CD4-positive, alpha-beta memory T cell (primary cell): Measurements from ENCODE around the gene MYLK. TPM values are rescaled to one million over a fixed set of nuclear protein-coding genes. Genes with fewer than 3 reads are reported as not detected.

ENCODE experiments used
- CTCF ChIA-PET: fragments of 350-600 bp; sonication (Branson Sonifier 250); formaldehyde crosslinking; loops from one replicate; lab custom pipeline; 2021; ENCODE audit warnings: inconsistent platforms; ENCODE audit not compliant: partially characterized antibody; lab: Charles Lee
- POLR2A ChIA-PET: fragments of 350-600 bp; sonication (Branson Sonifier 250); formaldehyde crosslinking; loops from one replicate; lab custom pipeline; 2021; ENCODE audit not compliant: partially characterized antibody; lab: Charles Lee
- DNase-seq, 5 donors: peaks; one replicate each; pipeline versions ENCODE4 v3.0.0 to v3.0.0-alpha.2; 2020 to 2022; ENCODE audit warnings: mixed read lengths in 1 of 5
- H3K27ac ChIP-seq: one replicate; pipeline ENCODE4 v1.7.0; 2013; ENCODE audit warnings: low read depth, low read length
- H3K27me3 ChIP-seq: 2 replicates; pipeline ENCODE4 v1.7.0; 2013; ENCODE audit warnings: mild to moderate bottlenecking, low read length, moderate library complexity; ENCODE audit not compliant: insufficient read depth
- H3K36me3 ChIP-seq: 2 replicates; pipeline ENCODE4 v1.7.0; 2013; ENCODE audit warnings: mild to moderate bottlenecking, low read length, moderate library complexity; ENCODE audit not compliant: insufficient read depth
- H3K4me1 ChIP-seq: 2 replicates; pipeline ENCODE4 v1.7.0; 2013; ENCODE audit warnings: mild to moderate bottlenecking, low read length, moderate library complexity; ENCODE audit not compliant: insufficient read depth
- H3K4me3 ChIP-seq, 2 donors: one replicate each; pipeline ENCODE4 v1.7.0; 2013; ENCODE audit warnings: low read length in 2 of 2, mild to moderate bottlenecking in 1 of 2
- H3K9me3 ChIP-seq, 2 donors: one replicate each; pipeline ENCODE4 v1.7.0; 2013; ENCODE audit warnings: low read length in 2 of 2, control low read depth in 1 of 2; ENCODE audit not compliant: control insufficient read depth in 1 of 2
- H3K27ac Mint-ChIP-seq, 7 donors: one replicate each; pipeline ENCODE4 v1.8.0; 2020 to 2021; ENCODE audit warnings: mixed read lengths in 7 of 7, mild to moderate bottlenecking in 6 of 7, inconsistent platforms in 3 of 7, moderate library complexity in 3 of 7
- H3K27me3 Mint-ChIP-seq, 2 donors: one replicate each; pipeline ENCODE4 v1.8.0; 2020 to 2021; ENCODE audit warnings: mixed read lengths in 2 of 2
- H3K36me3 Mint-ChIP-seq, 2 donors: one replicate each; pipeline ENCODE4 v1.8.0; 2020 to 2021; ENCODE audit warnings: mixed read lengths in 2 of 2, inconsistent platforms in 1 of 2, mild to moderate bottlenecking in 1 of 2
- H3K4me1 Mint-ChIP-seq, 4 donors: one replicate each; pipeline ENCODE4 v1.8.0; 2020 to 2021; ENCODE audit warnings: mixed read lengths in 4 of 4, mild to moderate bottlenecking in 1 of 4
- H3K4me3 Mint-ChIP-seq, 8 donors: one replicate each; pipeline ENCODE4 v1.8.0; 2020 to 2021; ENCODE audit warnings: mixed read lengths in 8 of 8, mild to moderate bottlenecking in 7 of 8, moderate library complexity in 6 of 8, inconsistent platforms in 3 of 8
- H3K9me3 Mint-ChIP-seq, 8 donors: one replicate each; pipeline ENCODE4 v1.8.0; 2020 to 2021; ENCODE audit warnings: mixed read lengths in 8 of 8, mild to moderate bottlenecking in 5 of 8, inconsistent platforms in 3 of 8, moderate library complexity in 1 of 8
- intact Hi-C: fragments of 100-400 bp; cut with micrococcal nuclease; formaldehyde crosslinking; loops from one replicate; pipeline ENCODE4 v1.15.1; 2023
- polyA plus RNA-seq, 2 donors: library from polyadenylated mRNA; unstranded; fragments of 300-500 nt; fragmentation: Illumina TruSeq; gene quantifications; one replicate each; pipeline ENCODE4 v1.2.3, GENCODE V29; 2021
- total RNA-seq, 2 experiments: library from RNA; stranded (reverse); gene quantifications; one replicate each; pipeline ENCODE4 v1.2.3, GENCODE V29; 2021

MYLK gene
- total and polyA plus RNA-seq, 4 experiments from 2014 or later: 0.18 TPM; not detected in 3

DNA sequence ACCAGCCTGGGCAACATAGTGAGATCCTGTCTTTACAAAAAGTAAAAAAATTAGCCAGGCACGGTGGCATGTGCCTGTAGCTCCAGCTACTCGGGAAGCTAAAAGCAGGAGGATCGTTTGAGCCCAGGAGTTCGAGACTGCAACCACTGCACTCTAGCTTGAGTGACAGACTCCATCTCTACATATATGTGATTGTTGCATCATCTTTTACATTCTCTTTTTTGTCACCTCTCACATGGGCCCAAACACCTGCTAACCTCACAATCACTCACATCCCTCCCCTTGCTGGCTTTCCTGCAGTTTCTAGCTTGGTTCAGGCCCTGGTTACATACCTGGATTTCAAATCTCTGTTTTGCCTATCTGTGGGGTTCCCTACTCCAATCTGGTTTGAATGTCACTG lies 19.4 kb downstream of the MYLK start:
- Mint-ChIP-seq H3K27ac (no peak overlapping the region), H3K27me3 (peaks cover 0 to 2% of the 10 kb centered on the region in 2 donors), H3K4me1 (no peaks in the 10 kb centered on the region), H3K9me3 (peaks cover 0 to 2% (median 0%) of the 10 kb centered on the region in 8 donors), H3K36me3 (no peaks in the 10 kb centered on the region), H3K4me3 (no peak overlapping the region)
- Histone ChIP-seq H3K36me3 (no peaks in the 10 kb centered on the region), H3K9me3 (no peaks in the 10 kb centered on the region), H3K27me3 (no peaks in the 10 kb centered on the region), H3K4me1 (no peaks in the 10 kb centered on the region), H3K4me3 (no peak overlapping the region), H3K27ac (no peak overlapping the region)
- intact Hi-C loops: no loop called here
- DNase-seq: no peak
- CTCF ChIA-PET: no interaction called here
- POLR2A ChIA-PET: no interaction called here

DNA sequence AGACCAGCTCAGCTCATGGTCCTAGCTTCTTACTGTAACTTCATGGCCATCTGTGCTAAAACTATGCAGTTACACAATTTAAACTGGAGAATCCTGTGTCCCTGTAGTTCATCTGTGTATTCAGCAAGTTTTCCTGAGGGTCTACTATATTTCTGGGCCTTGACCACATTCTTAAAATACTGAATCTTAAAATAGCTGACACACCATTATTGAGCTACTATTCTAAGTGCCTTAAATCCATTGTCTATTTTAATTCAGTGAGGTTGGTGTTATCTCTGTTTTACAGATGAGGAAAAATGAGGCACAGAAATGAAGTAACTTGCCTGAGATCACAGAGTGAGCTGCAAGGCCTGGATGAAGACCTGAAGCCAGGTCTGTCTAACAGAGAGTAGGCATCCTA lies 22.0 kb downstream of the MYLK start:
- H3K27me3 Mint-ChIP-seq: peaks cover 2 to 3% of the 10 kb centered on the region in 2 donors
- no peak overlapping the region for H3K4me3 Mint-ChIP-seq
- no peak overlapping the region for H3K27ac Mint-ChIP-seq
- CTCF ChIA-PET: no interaction called here
- Histone ChIP-seq H3K4me3 (no peak overlapping the region), H3K36me3 (no peaks in the 10 kb centered on the region), H3K27ac (no peak overlapping the region), H3K4me1 (no peaks in the 10 kb centered on the region), H3K9me3 (no peaks in the 10 kb centered on the region), H3K27me3 (no peaks in the 10 kb centered on the region)
- H3K36me3 Mint-ChIP-seq: no peaks in the 10 kb centered on the region
- H3K9me3 Mint-ChIP-seq: peaks cover 0 to 2% (median 0%) of the 10 kb centered on the region in 8 donors
- DNase-seq: no peak
- POLR2A ChIA-PET: no interaction called here
- H3K4me1 Mint-ChIP-seq: no peaks in the 10 kb centered on the region
- intact Hi-C loops: no loop called here

DNA sequence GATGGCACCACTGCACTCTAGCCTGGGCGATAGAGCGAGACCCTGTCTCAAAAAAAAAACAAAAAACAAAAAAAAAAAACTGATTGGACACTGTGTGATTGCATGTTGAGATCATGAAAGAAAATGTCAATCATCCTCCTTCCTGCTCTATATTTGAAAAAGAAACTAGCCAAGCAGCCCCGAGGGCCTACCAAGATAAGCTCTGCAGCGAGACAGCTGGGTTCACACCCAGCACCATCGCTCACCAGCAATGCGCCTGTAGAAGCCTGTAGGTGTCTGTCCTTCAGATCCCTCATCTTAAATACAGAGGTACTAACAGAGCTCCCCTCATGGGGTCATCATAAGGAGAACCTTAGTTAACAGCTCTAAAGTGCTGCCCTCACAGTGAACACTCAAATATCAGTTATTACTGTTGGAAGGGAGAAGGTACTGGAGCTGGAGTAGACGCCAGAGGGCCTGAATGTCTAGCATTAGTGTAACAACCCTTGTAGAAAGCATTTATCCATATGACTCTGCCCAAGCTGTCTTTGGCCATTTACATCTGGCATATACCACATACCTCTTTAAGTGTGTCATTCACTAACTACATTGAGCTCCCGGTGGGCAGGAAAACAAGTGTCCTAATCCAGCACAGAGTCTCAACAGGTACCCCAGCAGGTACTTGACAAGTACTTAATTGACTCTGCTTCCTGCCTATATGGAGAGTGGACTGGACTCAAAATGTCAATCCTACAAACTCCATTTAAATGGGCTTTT lies 22.9 kb downstream of the MYLK start:
- no peaks in the 10 kb centered on the region for H3K4me1 Mint-ChIP-seq

DNA sequence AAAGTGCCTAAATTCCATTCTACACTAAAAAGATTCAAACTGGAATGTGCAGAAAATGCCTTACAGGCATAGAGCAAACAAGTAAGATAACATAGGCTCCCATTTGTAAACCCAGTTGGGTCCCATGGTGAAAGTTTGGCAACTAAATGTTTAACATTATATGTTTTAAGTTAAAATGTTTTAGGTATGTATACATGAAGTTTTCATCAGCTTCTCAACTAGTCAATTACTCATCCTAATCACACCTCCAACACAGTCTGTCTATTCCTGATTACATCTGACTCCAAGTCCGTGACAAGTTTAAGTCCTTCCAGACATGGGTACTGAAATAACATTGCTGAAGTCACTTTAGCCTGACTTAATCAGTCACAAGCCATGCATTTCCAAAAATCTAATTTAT lies 25.0 kb downstream of the MYLK start:
- Histone ChIP-seq H3K27ac (no peak overlapping the region), H3K4me1 (no peaks in the 10 kb centered on the region), H3K4me3 (no peak overlapping the region), H3K27me3 (no peaks in the 10 kb centered on the region), H3K36me3 (no peaks in the 10 kb centered on the region), H3K9me3 (no peaks in the 10 kb centered on the region)
- Mint-ChIP-seq H3K4me1 (no peaks in the 10 kb centered on the region), H3K4me3 (no peak overlapping the region), H3K9me3 (peaks cover 0 to 5% (median 3%) of the 10 kb centered on the region in 8 donors), H3K27ac (no peak overlapping the region), H3K27me3 (peaks cover 3 to 4% of the 10 kb centered on the region in 2 donors), H3K36me3 (no peaks in the 10 kb centered on the region)
- intact Hi-C loops: no loop called here
- DNase-seq: no peak
- ChIA-PET CTCF (no interaction called here), POLR2A (no interaction called here)

More for the DNA sequence above, 22.9 kb downstream of the MYLK start:
- ChIA-PET POLR2A (no interaction called here), CTCF (interaction anchor here (0.6 kb wide), 1 partner anchor 55 kb away, joined by 3 read pairs; no protein-coding TSS in a partner anchor)
- no peak overlapping the region for H3K27ac Mint-ChIP-seq
- no peaks in the 10 kb centered on the region for H3K9me3 ChIP-seq
- DNase-seq: no peak
- H3K36me3 ChIP-seq: no peaks in the 10 kb centered on the region
- no peak overlapping the region for H3K27ac ChIP-seq
- H3K27me3 ChIP-seq: no peaks in the 10 kb centered on the region
- peaks cover 2 to 3% of the 10 kb centered on the region in 2 donors for H3K27me3 Mint-ChIP-seq
- H3K4me1 ChIP-seq: no peaks in the 10 kb centered on the region
- no peaks in the 10 kb centered on the region for H3K36me3 Mint-ChIP-seq
- peaks cover 0 to 5% (median 0%) of the 10 kb centered on the region in 8 donors for H3K9me3 Mint-ChIP-seq
- no peak overlapping the region for H3K4me3 ChIP-seq
- peak overlapping the region in 1 of 8 donors; percentile 37 for H3K4me3 Mint-ChIP-seq
- intact Hi-C loops: no loop called here

DNA sequence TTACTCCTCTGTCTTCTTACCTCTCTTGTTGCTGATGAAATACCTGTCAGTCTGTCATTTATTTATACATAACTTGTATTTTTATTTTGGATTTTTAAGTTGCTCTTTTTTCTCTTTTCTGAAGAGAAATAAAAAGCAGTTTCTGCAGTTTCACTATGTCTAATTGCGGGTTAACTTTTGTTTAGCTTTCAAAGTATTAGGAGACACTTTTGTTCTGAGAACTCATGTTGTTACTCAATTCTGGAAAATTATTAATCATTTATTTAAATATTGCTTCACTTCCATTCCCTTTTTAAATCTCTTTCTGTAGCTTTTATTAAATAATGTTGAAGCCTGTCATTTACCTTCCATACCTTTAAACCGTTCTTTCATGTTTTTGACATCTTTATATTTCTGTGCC lies 29.2 kb downstream of the MYLK start:
- POLR2A ChIA-PET: no interaction called here

DNA sequence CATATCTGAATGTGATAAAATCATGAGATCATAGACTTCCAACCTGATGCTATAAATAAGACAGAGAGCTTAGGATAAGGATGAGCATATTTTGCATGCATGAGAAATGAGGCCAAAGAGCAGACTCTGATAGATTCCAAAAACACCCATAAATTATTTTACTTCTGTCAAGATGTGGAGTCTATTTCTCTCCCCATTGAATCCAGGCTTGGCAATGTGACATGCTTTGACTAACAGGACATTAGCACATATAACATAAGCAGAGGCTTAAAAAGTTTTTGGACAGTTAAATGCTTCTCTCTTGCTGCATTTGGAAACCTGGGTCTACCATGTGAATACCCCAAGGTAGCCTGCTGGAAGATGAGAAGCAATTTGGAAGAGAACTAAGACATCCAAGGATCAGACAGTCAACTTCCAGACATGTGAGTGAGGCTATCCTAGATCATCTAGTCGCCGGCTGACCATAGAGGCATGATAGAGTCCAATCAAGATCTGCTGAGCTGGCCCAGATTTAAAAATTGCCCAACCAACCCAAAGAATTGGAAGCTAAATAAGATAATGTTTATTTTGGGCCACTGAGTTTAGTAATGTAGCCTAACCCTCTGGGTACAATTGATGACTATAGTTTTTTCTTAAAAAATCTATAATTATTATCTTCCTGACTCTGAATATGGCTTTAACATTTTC lies 30.3 kb downstream of the MYLK start:
- H3K27ac Mint-ChIP-seq: no peak overlapping the region
- no peak overlapping the region for H3K4me3 Mint-ChIP-seq
- Histone ChIP-seq H3K9me3 (no peaks in the 10 kb centered on the region), H3K27me3 (no peaks in the 10 kb centered on the region), H3K4me3 (no peak overlapping the region), H3K27ac (no peak overlapping the region), H3K36me3 (no peaks in the 10 kb centered on the region), H3K4me1 (no peaks in the 10 kb centered on the region)
- H3K9me3 Mint-ChIP-seq: peaks cover 2 to 22% (median 14%) of the 10 kb centered on the region in 8 donors
- peaks cover 0 to 2% of the 10 kb centered on the region in 2 donors for H3K27me3 Mint-ChIP-seq
- no peaks in the 10 kb centered on the region for H3K4me1 Mint-ChIP-seq
- peaks cover 0 to 2% of the 10 kb centered on the region in 2 donors for H3K36me3 Mint-ChIP-seq
- ChIA-PET CTCF (no interaction called here), POLR2A (no interaction called here)
- no peak for DNase-seq
- intact Hi-C loops: no loop called here

More for the DNA sequence above, 29.2 kb downstream of the MYLK start:
- Mint-ChIP-seq H3K4me1 (no peaks in the 10 kb centered on the region), H3K36me3 (no peaks in the 10 kb centered on the region), H3K27ac (no peak overlapping the region), H3K9me3 (peaks cover 0 to 12% (median 5%) of the 10 kb centered on the region in 8 donors), H3K27me3 (peaks cover 2 to 3% of the 10 kb centered on the region in 2 donors), H3K4me3 (no peak overlapping the region)
- H3K9me3 ChIP-seq: no peaks in the 10 kb centered on the region
- no peaks in the 10 kb centered on the region for H3K36me3 ChIP-seq
- CTCF ChIA-PET: no interaction called here
- intact Hi-C loops: no loop called here
- no peaks in the 10 kb centered on the region for H3K27me3 ChIP-seq
- H3K4me1 ChIP-seq: no peaks in the 10 kb centered on the region
- no peak for DNase-seq
- H3K27ac ChIP-seq: no peak overlapping the region
- H3K4me3 ChIP-seq: no peak overlapping the region

DNA sequence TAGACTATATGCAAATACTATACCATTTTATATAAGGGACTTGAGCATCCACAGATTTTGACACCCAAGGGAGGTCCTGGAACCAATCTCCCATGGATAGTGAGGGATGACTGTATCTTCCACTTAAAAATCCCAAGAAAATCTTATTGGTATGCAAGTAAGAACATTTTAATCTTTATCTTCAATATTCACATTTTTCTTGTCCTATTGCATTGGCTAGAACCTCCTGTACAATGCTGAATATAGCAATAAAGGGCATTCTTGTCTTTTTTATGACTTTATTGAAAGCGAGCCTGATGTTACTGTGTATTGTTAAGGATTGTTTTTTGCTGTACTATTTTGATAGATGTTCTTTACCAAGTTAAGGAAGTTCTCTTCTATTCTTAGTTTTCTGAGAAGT lies 36.9 kb downstream of the MYLK start:
- Histone ChIP-seq H3K27me3 (no peaks in the 10 kb centered on the region), H3K4me3 (no peak overlapping the region), H3K36me3 (no peaks in the 10 kb centered on the region), H3K9me3 (peaks cover 0 to 3% of the 10 kb centered on the region in 2 donors), H3K4me1 (no peaks in the 10 kb centered on the region), H3K27ac (no peak overlapping the region)
- Mint-ChIP-seq H3K27ac (no peak overlapping the region), H3K27me3 (peaks cover 0 to 1% of the 10 kb centered on the region in 2 donors), H3K36me3 (peaks cover 0 to 2% of the 10 kb centered on the region in 2 donors), H3K4me3 (no peak overlapping the region), H3K4me1 (no peaks in the 10 kb centered on the region), H3K9me3 (peaks cover 0 to 40% (median 28%) of the 10 kb centered on the region in 8 donors)
- intact Hi-C loops: no loop called here
- POLR2A ChIA-PET: no interaction called here
- CTCF ChIA-PET: no interaction called here
- no peak for DNase-seq
